ENCODE data around the gene THSD7A. TPM values are rescaled to one million over a fixed set of nuclear protein-coding genes. Genes with fewer than 3 reads are reported as not detected.

THSD7A gene
- polyA plus RNA-seq, 1 donor (not counting 4 experiments of a cell fraction or from before 2014, with no cell fraction given): not detected

DNA sequence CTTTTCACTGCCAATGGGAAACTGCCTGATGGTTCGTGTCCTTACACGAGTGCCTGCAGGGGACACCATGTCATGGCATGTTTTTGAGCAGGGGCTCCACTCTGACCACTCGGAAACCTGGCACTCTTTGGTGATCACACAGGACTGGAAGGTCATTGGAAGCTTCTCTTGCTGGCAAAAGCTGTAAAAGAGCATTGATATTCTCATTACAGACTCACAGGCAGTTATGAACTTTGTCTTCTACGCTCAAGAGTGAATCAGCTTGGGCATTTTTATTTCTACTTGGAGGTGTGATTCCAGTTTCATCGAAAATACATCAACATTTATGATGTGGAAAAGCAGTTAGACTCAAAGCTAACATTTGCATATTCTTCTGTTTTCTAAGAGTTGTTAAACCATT is 238.7 kb downstream of the THSD7A start:
- Histone ChIP-seq H3K27me3 (ENCODE audit: control insufficient read depth, extremely low read depth, insufficient read depth, low read length) (no peaks in the 10 kb centered on the region), H3K9me3 (ENCODE audit: control insufficient read depth, low read depth, low read length) (no peaks in the 10 kb centered on the region), H3K9ac (ENCODE audit: control insufficient read depth, extremely low read depth, insufficient read depth, low read length) (no peak overlapping the region), H4K20me1 (ENCODE audit: control insufficient read depth, extremely low read depth, insufficient read depth, low read length) (no peaks in the 10 kb centered on the region), H3K27ac (ENCODE audit: control insufficient read depth, insufficient read depth, low read length) (no peak overlapping the region), H3K4me3 (ENCODE audit: control insufficient read depth in 2 of 3, extremely low read depth in 1 of 3, insufficient read depth in 2 of 3, low read depth in 1 of 3, low read length in 3 of 3) (no peak overlapping the region), H3K4me1 (ENCODE audit: control insufficient read depth, extremely low read depth, insufficient read depth, low read length) (no peaks in the 10 kb centered on the region), H3K4me2 (ENCODE audit: control insufficient read depth, extremely low read depth, insufficient read depth, low read depth, low read length) (no peak overlapping the region), H2AFZ (ENCODE audit: control insufficient read depth, low read length) (no peak overlapping the region), H3K79me2 (ENCODE audit: control insufficient read depth, insufficient read depth, low read length) (no peaks in the 10 kb centered on the region), H3K9me1 (ENCODE audit: control insufficient read depth, extremely low read depth, insufficient read depth, low read length) (no peaks in the 10 kb centered on the region), H3K36me3 (ENCODE audit: control insufficient read depth in 2 of 2, extremely low read depth in 1 of 2, insufficient read depth in 2 of 2, low read length in 2 of 2) (no peaks in the 10 kb centered on the region)
- no peak for FAIRE-seq
- no peak for DNase-seq (ENCODE audit: low read depth, low spot score)
- dilution Hi-C loops (cut with MboI; ENCODE audit: extremely low pct_ligation_motif_present, low sequenced_read_pairs): no loop called here
- TF ChIP-seq EZH2 (IDR thresholded peaks at IDR 0.05; ENCODE audit: low read length): no peak
- TF ChIP-seq, protein P1, sequence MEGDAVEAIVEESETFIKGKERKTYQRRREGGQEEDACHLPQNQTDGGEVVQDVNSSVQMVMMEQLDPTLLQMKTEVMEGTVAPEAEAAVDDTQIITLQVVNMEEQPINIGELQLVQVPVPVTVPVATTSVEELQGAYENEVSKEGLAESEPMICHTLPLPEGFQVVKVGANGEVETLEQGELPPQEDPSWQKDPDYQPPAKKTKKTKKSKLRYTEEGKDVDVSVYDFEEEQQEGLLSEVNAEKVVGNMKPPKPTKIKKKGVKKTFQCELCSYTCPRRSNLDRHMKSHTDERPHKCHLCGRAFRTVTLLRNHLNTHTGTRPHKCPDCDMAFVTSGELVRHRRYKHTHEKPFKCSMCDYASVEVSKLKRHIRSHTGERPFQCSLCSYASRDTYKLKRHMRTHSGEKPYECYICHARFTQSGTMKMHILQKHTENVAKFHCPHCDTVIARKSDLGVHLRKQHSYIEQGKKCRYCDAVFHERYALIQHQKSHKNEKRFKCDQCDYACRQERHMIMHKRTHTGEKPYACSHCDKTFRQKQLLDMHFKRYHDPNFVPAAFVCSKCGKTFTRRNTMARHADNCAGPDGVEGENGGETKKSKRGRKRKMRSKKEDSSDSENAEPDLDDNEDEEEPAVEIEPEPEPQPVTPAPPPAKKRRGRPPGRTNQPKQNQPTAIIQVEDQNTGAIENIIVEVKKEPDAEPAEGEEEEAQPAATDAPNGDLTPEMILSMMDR (optimal IDR thresholded peaks at IDR 0.05 in 1 of 3, IDR thresholded peaks at IDR 0.05 in 1 of 3, conservative IDR thresholded peaks at IDR 0.05 in 1 of 3; ENCODE audit: extremely low read depth in 1 of 3, insufficient read depth in 2 of 3, low read length in 3 of 3): no peak

DNA sequence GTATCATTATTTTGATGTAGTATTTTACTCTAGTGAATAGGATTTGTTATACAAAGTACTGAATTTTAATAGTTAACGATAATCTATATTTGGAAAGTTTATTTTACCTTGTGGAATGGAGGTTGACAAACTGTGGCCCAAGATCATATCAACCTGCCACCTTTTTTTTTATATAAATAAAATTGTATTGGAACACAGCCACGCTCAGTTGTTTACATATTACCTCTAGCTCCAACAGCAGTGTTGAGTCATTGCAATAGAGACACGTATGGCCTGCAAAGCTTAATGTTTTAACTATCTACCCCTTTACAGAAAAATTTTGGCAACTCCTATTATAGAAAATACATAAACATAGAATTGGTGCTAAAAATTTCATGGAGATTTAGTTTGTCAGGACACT is 239.3 kb downstream of the THSD7A start:
- Histone ChIP-seq H3K4me1 (ENCODE audit: control insufficient read depth, extremely low read depth, insufficient read depth, low read length) (no peaks in the 10 kb centered on the region), H3K4me3 (ENCODE audit: control insufficient read depth in 2 of 3, extremely low read depth in 1 of 3, insufficient read depth in 2 of 3, low read depth in 1 of 3, low read length in 3 of 3) (no peak overlapping the region), H3K9ac (ENCODE audit: control insufficient read depth, extremely low read depth, insufficient read depth, low read length) (no peak overlapping the region), H3K27ac (ENCODE audit: control insufficient read depth, insufficient read depth, low read length) (no peak overlapping the region), H2AFZ (ENCODE audit: control insufficient read depth, low read length) (no peak overlapping the region), H3K9me3 (ENCODE audit: control insufficient read depth, low read depth, low read length) (no peaks in the 10 kb centered on the region), H3K4me2 (ENCODE audit: control insufficient read depth, extremely low read depth, insufficient read depth, low read depth, low read length) (no peak overlapping the region), H3K79me2 (ENCODE audit: control insufficient read depth, insufficient read depth, low read length) (no peaks in the 10 kb centered on the region), H3K9me1 (ENCODE audit: control insufficient read depth, extremely low read depth, insufficient read depth, low read length) (no peaks in the 10 kb centered on the region), H3K36me3 (ENCODE audit: control insufficient read depth in 2 of 2, extremely low read depth in 1 of 2, insufficient read depth in 2 of 2, low read length in 2 of 2) (no peaks in the 10 kb centered on the region), H3K27me3 (ENCODE audit: control insufficient read depth, extremely low read depth, insufficient read depth, low read length) (no peaks in the 10 kb centered on the region), H4K20me1 (ENCODE audit: control insufficient read depth, extremely low read depth, insufficient read depth, low read length) (no peaks in the 10 kb centered on the region)
- no peak for TF ChIP-seq EZH2 (IDR thresholded peaks at IDR 0.05; ENCODE audit: low read length)
- TF ChIP-seq, protein P1 (optimal IDR thresholded peaks at IDR 0.05 in 1 of 3, IDR thresholded peaks at IDR 0.05 in 1 of 3, conservative IDR thresholded peaks at IDR 0.05 in 1 of 3; ENCODE audit: extremely low read depth in 1 of 3, insufficient read depth in 2 of 3, low read length in 3 of 3): no peak
- dilution Hi-C loops (cut with MboI; ENCODE audit: extremely low pct_ligation_motif_present, low sequenced_read_pairs): no loop called here
- FAIRE-seq: no peak
- no peak for DNase-seq (ENCODE audit: low read depth, low spot score)

Data from keratinocyte (primary cell).